ENCODE measurements around the gene CCDC8. TPM values are rescaled to one million over a fixed set of nuclear protein-coding genes. Genes with fewer than 3 reads are reported as not detected.

Gene CCDC8
- total RNA-seq, 3 donors from 2014 or later, result 0.75 to 3.4 (median 1.7) TPM

- intact Hi-C loops (cut with DNase I, micrococcal nuclease), result no loop called here
- no peak for DNase-seq
- no peak for ATAC-seq
These were observed 40.4 kb downstream of the CCDC8 start for GRCh38 chr19:46372901-46373490.

GRCh38 chr19:46371371-46371901 is 41.9 kb downstream of the CCDC8 start:
- H3K9me3 ChIP-seq, result no peaks in the 10 kb centered on the region
- H3K36me3 ChIP-seq (ENCODE audit: low read depth), result no peaks in the 10 kb centered on the region
- H3K4me1 ChIP-seq (ENCODE audit: low read depth), result peaks cover 18% of the 10 kb centered on the region
- ATAC-seq (no peak), DNase-seq (no peak)
- TF ChIP-seq, protein P1, sequence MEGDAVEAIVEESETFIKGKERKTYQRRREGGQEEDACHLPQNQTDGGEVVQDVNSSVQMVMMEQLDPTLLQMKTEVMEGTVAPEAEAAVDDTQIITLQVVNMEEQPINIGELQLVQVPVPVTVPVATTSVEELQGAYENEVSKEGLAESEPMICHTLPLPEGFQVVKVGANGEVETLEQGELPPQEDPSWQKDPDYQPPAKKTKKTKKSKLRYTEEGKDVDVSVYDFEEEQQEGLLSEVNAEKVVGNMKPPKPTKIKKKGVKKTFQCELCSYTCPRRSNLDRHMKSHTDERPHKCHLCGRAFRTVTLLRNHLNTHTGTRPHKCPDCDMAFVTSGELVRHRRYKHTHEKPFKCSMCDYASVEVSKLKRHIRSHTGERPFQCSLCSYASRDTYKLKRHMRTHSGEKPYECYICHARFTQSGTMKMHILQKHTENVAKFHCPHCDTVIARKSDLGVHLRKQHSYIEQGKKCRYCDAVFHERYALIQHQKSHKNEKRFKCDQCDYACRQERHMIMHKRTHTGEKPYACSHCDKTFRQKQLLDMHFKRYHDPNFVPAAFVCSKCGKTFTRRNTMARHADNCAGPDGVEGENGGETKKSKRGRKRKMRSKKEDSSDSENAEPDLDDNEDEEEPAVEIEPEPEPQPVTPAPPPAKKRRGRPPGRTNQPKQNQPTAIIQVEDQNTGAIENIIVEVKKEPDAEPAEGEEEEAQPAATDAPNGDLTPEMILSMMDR (IDR thresholded peaks at IDR 0.05), result no peak
- intact Hi-C loops (cut with DNase I, micrococcal nuclease), result no loop called here
- H3K4me3 ChIP-seq, result no peak overlapping the region

More at GRCh38 chr19:46372901-46373490, 40.4 kb downstream of the CCDC8 start:
- TF ChIP-seq, protein P1 (IDR thresholded peaks at IDR 0.05), result no peak
- Histone ChIP-seq H3K36me3 (ENCODE audit: low read depth) (no peaks in the 10 kb centered on the region), H3K9me3 (no peaks in the 10 kb centered on the region), H3K4me1 (ENCODE audit: low read depth) (peaks cover 18% of the 10 kb centered on the region), H3K4me3 (no peak overlapping the region)

DNA sequence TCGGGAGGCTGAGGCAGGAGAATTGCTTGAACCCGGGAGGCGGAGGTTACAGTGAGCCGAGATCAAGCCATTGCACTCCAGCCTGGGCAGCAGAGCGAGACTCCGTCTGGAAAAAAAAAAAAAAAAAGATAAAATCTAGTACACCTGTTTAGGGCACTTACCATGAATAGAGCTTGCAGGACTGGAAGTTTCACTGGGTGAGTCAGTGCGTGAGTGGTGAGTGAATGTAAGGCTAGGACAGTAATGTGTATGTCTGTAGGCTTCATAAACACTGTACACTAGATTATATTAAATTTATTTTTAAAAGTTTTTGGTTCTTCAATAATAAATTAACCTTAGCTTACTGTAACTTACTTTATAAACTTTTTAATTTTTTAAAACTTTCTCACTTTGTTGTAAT is 43.5 kb downstream of the CCDC8 start:
- Histone ChIP-seq H3K4me3 (no peak overlapping the region), H3K36me3 (ENCODE audit: low read depth) (no peaks in the 10 kb centered on the region), H3K4me1 (ENCODE audit: low read depth) (peaks cover 18% of the 10 kb centered on the region), H3K9me3 (no peaks in the 10 kb centered on the region)
- intact Hi-C loops (cut with DNase I, micrococcal nuclease), result no loop called here
- ATAC-seq (no peak), DNase-seq (no peak)
- TF ChIP-seq, protein P1 (IDR thresholded peaks at IDR 0.05), result no peak

DNA sequence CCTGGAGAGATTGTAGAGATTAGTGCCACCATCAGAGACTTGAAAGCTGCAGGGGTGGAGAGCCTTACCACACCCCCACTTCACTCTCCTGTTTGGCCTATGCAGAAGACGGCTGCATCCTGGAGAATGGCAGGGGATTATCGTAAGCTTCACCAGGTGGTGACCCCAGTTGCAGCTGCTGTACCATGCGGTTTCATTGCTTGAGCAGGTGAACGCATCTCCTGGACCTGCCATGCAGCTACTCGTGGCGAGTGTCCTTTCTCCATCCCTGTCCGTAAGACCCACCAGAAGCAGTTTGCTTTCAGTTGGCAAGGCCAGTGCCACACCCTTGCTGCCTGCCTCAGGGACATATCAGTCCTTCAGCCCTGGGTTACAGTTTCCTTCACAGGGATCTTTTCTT is 45.2 kb downstream of the CCDC8 start:
- TF ChIP-seq, protein P1 (IDR thresholded peaks at IDR 0.05), result no peak
- ATAC-seq, result no peak
- Histone ChIP-seq H3K36me3 (ENCODE audit: low read depth) (no peaks in the 10 kb centered on the region), H3K4me3 (no peak overlapping the region), H3K9me3 (no peaks in the 10 kb centered on the region), H3K4me1 (ENCODE audit: low read depth) (peaks cover 5% of the 10 kb centered on the region)
- intact Hi-C loops (cut with DNase I, micrococcal nuclease), result no loop called here
- DNase-seq, result no peak

GRCh38 chr19:46367426-46367825 is 45.9 kb downstream of the CCDC8 start:
- no peak for ATAC-seq
- TF ChIP-seq, protein P1 (IDR thresholded peaks at IDR 0.05), result no peak
- intact Hi-C loops (cut with DNase I, micrococcal nuclease), result no loop called here
- DNase-seq, result no peak
- no peak overlapping the region for H3K4me3 ChIP-seq
- no peaks in the 10 kb centered on the region for H3K4me1 ChIP-seq (ENCODE audit: low read depth)
- no peaks in the 10 kb centered on the region for H3K36me3 ChIP-seq (ENCODE audit: low read depth)
- H3K9me3 ChIP-seq, result no peaks in the 10 kb centered on the region
